ENCODE results near the gene VANGL2.

VANGL2 gene

GRCh38 chr1:160429702-160430535 is 29.6 kb downstream of the VANGL2 start:
- Histone ChIP-seq H3K9me3 (ENCODE audit: insufficient read depth, low read depth, low read length) (no peaks in the 10 kb centered on the region), H3K4me3 (ENCODE audit: low read length) (no peak overlapping the region), H3K9ac (ENCODE audit: low read depth, low read length) (no peak overlapping the region), H3K27ac (ENCODE audit: low read depth, low read length) (no peak overlapping the region), H3K36me3 (ENCODE audit: insufficient read depth, low read length) (peaks cover 35% of the 10 kb centered on the region), H3K4me1 (ENCODE audit: insufficient read depth, low read length) (no peaks in the 10 kb centered on the region), H3K27me3 (ENCODE audit: insufficient read depth, low read length) (no peaks in the 10 kb centered on the region)
- 95% methylated on average over 2 of the region's 2 CpGs for WGBS

GRCh38 chr1:160431006-160431405 is 30.6 kb downstream of the VANGL2 start:
- H3K36me3 ChIP-seq (ENCODE audit: insufficient read depth, low read length): peaks cover 25% of the 10 kb centered on the region
- WGBS: 94% methylated on average over 5 of the region's 5 CpGs

GRCh38 chr1:160431571-160431970 is 31.2 kb downstream of the VANGL2 start:
- Histone ChIP-seq H3K4me1 (ENCODE audit: insufficient read depth, low read length) (no peaks in the 10 kb centered on the region), H3K36me3 (ENCODE audit: insufficient read depth, low read length) (peaks cover 19% of the 10 kb centered on the region), H3K27me3 (ENCODE audit: insufficient read depth, low read length) (no peaks in the 10 kb centered on the region), H3K4me3 (ENCODE audit: low read length) (no peak overlapping the region), H3K9me3 (ENCODE audit: insufficient read depth, low read depth, low read length) (no peaks in the 10 kb centered on the region), H3K27ac (ENCODE audit: low read depth, low read length) (no peak overlapping the region), H3K9ac (ENCODE audit: low read depth, low read length) (no peak overlapping the region)
- WGBS: 92% methylated on average over 2 of the region's 2 CpGs

More at GRCh38 chr1:160431006-160431405, 30.6 kb downstream of the VANGL2 start:
- no peak overlapping the region for H3K27ac ChIP-seq (ENCODE audit: low read depth, low read length)
- H3K9ac ChIP-seq (ENCODE audit: low read depth, low read length): no peak overlapping the region
- no peaks in the 10 kb centered on the region for H3K27me3 ChIP-seq (ENCODE audit: insufficient read depth, low read length)
- no peaks in the 10 kb centered on the region for H3K9me3 ChIP-seq (ENCODE audit: insufficient read depth, low read depth, low read length)
- H3K4me1 ChIP-seq (ENCODE audit: insufficient read depth, low read length): no peaks in the 10 kb centered on the region
- H3K4me3 ChIP-seq (ENCODE audit: low read length): no peak overlapping the region

- H3K27ac ChIP-seq (ENCODE audit: low read depth, low read length): no peak overlapping the region
- no peaks in the 10 kb centered on the region for H3K9me3 ChIP-seq (ENCODE audit: insufficient read depth, low read depth, low read length)
- H3K27me3 ChIP-seq (ENCODE audit: insufficient read depth, low read length): no peaks in the 10 kb centered on the region
- no peak overlapping the region for H3K9ac ChIP-seq (ENCODE audit: low read depth, low read length)
- no peak overlapping the region for H3K4me3 ChIP-seq (ENCODE audit: low read length)
- H3K4me1 ChIP-seq (ENCODE audit: insufficient read depth, low read length): no peaks in the 10 kb centered on the region
- H3K36me3 ChIP-seq (ENCODE audit: insufficient read depth, low read length): peaks cover 12% of the 10 kb centered on the region
Measured at GRCh38 chr1:160432371-160432786, 32.0 kb downstream of the VANGL2 start.

GRCh38 chr1:160436966-160437365 is 36.6 kb downstream of the VANGL2 start:
- no peak overlapping the region for H3K4me3 ChIP-seq (ENCODE audit: low read length)
- no peak overlapping the region for H3K9ac ChIP-seq (ENCODE audit: low read depth, low read length)
- no peaks in the 10 kb centered on the region for H3K27me3 ChIP-seq (ENCODE audit: insufficient read depth, low read length)
- H3K27ac ChIP-seq (ENCODE audit: low read depth, low read length): no peak overlapping the region
- no peaks in the 10 kb centered on the region for H3K9me3 ChIP-seq (ENCODE audit: insufficient read depth, low read depth, low read length)
- 93% methylated on average over 2 of the region's 2 CpGs for WGBS
- no peaks in the 10 kb centered on the region for H3K36me3 ChIP-seq (ENCODE audit: insufficient read depth, low read length)
- H3K4me1 ChIP-seq (ENCODE audit: insufficient read depth, low read length): peaks cover 4% of the 10 kb centered on the region; the same call in 1 of the 2 replicates

GRCh38 chr1:160437432-160438316 is 37.3 kb downstream of the VANGL2 start:
- no peak overlapping the region for H3K9ac ChIP-seq (ENCODE audit: low read depth, low read length)
- WGBS: 94% methylated on average over 4 of the region's 4 CpGs
- no peaks in the 10 kb centered on the region for H3K27me3 ChIP-seq (ENCODE audit: insufficient read depth, low read length)
- no peak overlapping the region for H3K27ac ChIP-seq (ENCODE audit: low read depth, low read length)
- H3K4me3 ChIP-seq (ENCODE audit: low read length): no peak overlapping the region
- no peaks in the 10 kb centered on the region for H3K9me3 ChIP-seq (ENCODE audit: insufficient read depth, low read depth, low read length)
- H3K4me1 ChIP-seq (ENCODE audit: insufficient read depth, low read length): peaks cover 4% of the 10 kb centered on the region; the same call in 1 of the 2 replicates
- H3K36me3 ChIP-seq (ENCODE audit: insufficient read depth, low read length): no peaks in the 10 kb centered on the region

GRCh38 chr1:160438317-160438918 is 38.1 kb downstream of the VANGL2 start:
- peaks cover 4% of the 10 kb centered on the region; the same call in 1 of the 2 replicates for H3K4me1 ChIP-seq (ENCODE audit: insufficient read depth, low read length)
- H3K27me3 ChIP-seq (ENCODE audit: insufficient read depth, low read length): no peaks in the 10 kb centered on the region
- 90% methylated on average over 4 of the region's 4 CpGs for WGBS
- no peak overlapping the region for H3K27ac ChIP-seq (ENCODE audit: low read depth, low read length)
- no peaks in the 10 kb centered on the region for H3K36me3 ChIP-seq (ENCODE audit: insufficient read depth, low read length)
- H3K4me3 ChIP-seq (ENCODE audit: low read length): no peak overlapping the region
- no peaks in the 10 kb centered on the region for H3K9me3 ChIP-seq (ENCODE audit: insufficient read depth, low read depth, low read length)
- H3K9ac ChIP-seq (ENCODE audit: low read depth, low read length): no peak overlapping the region

- H3K27me3 ChIP-seq (ENCODE audit: insufficient read depth, low read length): no peaks in the 10 kb centered on the region
- H3K36me3 ChIP-seq (ENCODE audit: insufficient read depth, low read length): no peaks in the 10 kb centered on the region
- no peaks in the 10 kb centered on the region for H3K9me3 ChIP-seq (ENCODE audit: insufficient read depth, low read depth, low read length)
- 70% methylated on average over 2 of the region's 2 CpGs for WGBS
- no peak overlapping the region for H3K9ac ChIP-seq (ENCODE audit: low read depth, low read length)
- peaks cover 4% of the 10 kb centered on the region; the same call in 1 of the 2 replicates for H3K4me1 ChIP-seq (ENCODE audit: insufficient read depth, low read length)
- H3K27ac ChIP-seq (ENCODE audit: low read depth, low read length): no peak overlapping the region
- no peak overlapping the region for H3K4me3 ChIP-seq (ENCODE audit: low read length)
Measured at GRCh38 chr1:160438935-160439334, 38.6 kb downstream of the VANGL2 start.

GRCh38 chr1:160439718-160440117 is 39.4 kb downstream of the VANGL2 start:
- Histone ChIP-seq H3K9ac (ENCODE audit: low read depth, low read length) (no peak overlapping the region), H3K4me3 (ENCODE audit: low read length) (no peak overlapping the region), H3K27ac (ENCODE audit: low read depth, low read length) (no peak overlapping the region), H3K4me1 (ENCODE audit: insufficient read depth, low read length) (peaks cover 4% of the 10 kb centered on the region; the same call in 1 of the 2 replicates), H3K27me3 (ENCODE audit: insufficient read depth, low read length) (no peaks in the 10 kb centered on the region), H3K9me3 (ENCODE audit: insufficient read depth, low read depth, low read length) (no peaks in the 10 kb centered on the region), H3K36me3 (ENCODE audit: insufficient read depth, low read length) (no peaks in the 10 kb centered on the region)
- no CpG with 5 or more reads among the region's 2 CpGs for WGBS

GRCh38 chr1:160446945-160447600 is 46.7 kb downstream of the VANGL2 start:
- no peaks in the 10 kb centered on the region for H3K9me3 ChIP-seq (ENCODE audit: insufficient read depth, low read depth, low read length)
- no peak overlapping the region for H3K4me3 ChIP-seq (ENCODE audit: low read length)
- 95% methylated on average over 5 of the region's 8 CpGs for WGBS
- no peak overlapping the region for H3K9ac ChIP-seq (ENCODE audit: low read depth, low read length)
- no peaks in the 10 kb centered on the region for H3K27me3 ChIP-seq (ENCODE audit: insufficient read depth, low read length)
- no peaks in the 10 kb centered on the region for H3K4me1 ChIP-seq (ENCODE audit: insufficient read depth, low read length)
- no peaks in the 10 kb centered on the region for H3K36me3 ChIP-seq (ENCODE audit: insufficient read depth, low read length)
- no peak overlapping the region for H3K27ac ChIP-seq (ENCODE audit: low read depth, low read length)

Measured in HUES64 (cell line).